Heart left ventricle (tissue), 13 donors: ENCODE data around the gene NPS.

Experiments
- POLR2A ChIP-seq, 2 donors: fragments of 450-650 bp; IDR thresholded peaks; one replicate each; pipeline ENCODE4 v1.6.1; 2017; ENCODE audit warnings: antibody characterized with exemption in 2 of 2, mild to moderate bottlenecking in 2 of 2, moderate library complexity in 2 of 2
- TF ChIP-seq, protein P1 (sequence below), 12 donors: fragments of 200-600 bp; sonication (generic) in 4 of 12; IDR thresholded peaks; one replicate each; pipeline versions ENCODE4 v1.5.0 to v1.8.0; 2018 to 2022; ENCODE audit warnings: antibody characterized with exemption in 12 of 12, mild to moderate bottlenecking in 5 of 12
- donor health status: ischemic (EF 13 %, LVEDD 7.1; RV severe dilation, severe dysfunction).
- donor health status: DM: no; HTN: yes; CAD: no.
- donor health status: DM: no; HTN: no; CAD: no.
- donor health status: ischemic (EF 25% LVEDD 6.9; RV normal size, moderate dysfunction).
- donor health status: ischemic (EF 25% LVEDD 5.7; RV mildly dilated, moderate dysfunction).
- donor health status: ischemic (EF 35%, LVEDD 5.7; RV mildly dilated, moderate dysfunction).
- donor health status: nonischemic (EF 11% LVEDD 7.7; RV severe dilation, severe dysfunction).
- donor health status: DM: yes; HTN: yes; CAD: no.
- donor health status: PGD.
- donor health status: ischemic (EF 29% LVEDD 5.4; RV normal size, mild dysfunction).
- donor health status: nonischemic (EF 23%, LVEDD 6.1; RV moderate dilation, normal function).

DNA sequence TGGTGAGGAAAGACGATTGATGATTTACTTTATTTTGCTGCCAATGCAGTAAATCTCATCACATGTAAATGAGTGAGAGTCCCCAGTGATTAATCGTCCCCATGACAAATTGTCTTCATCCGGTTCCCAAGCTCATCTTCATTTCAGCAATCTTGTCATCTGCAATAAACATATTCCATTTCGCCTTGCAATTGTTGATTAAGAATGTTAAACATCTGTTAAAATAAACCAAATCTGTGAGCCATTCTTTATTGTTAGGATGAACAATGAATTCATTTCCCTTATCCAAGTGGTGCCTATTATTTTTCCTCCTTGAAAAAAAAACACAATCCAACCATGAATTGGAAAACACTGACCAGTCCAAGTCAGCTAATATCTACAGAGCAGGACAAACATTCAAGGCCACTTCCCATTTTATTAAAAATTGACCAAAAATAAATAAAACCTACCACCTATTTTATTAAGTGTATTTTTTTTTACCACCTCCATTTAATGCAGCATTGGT, 36.5 kb downstream of the NPS start:
- TF ChIP-seq, protein P1, sequence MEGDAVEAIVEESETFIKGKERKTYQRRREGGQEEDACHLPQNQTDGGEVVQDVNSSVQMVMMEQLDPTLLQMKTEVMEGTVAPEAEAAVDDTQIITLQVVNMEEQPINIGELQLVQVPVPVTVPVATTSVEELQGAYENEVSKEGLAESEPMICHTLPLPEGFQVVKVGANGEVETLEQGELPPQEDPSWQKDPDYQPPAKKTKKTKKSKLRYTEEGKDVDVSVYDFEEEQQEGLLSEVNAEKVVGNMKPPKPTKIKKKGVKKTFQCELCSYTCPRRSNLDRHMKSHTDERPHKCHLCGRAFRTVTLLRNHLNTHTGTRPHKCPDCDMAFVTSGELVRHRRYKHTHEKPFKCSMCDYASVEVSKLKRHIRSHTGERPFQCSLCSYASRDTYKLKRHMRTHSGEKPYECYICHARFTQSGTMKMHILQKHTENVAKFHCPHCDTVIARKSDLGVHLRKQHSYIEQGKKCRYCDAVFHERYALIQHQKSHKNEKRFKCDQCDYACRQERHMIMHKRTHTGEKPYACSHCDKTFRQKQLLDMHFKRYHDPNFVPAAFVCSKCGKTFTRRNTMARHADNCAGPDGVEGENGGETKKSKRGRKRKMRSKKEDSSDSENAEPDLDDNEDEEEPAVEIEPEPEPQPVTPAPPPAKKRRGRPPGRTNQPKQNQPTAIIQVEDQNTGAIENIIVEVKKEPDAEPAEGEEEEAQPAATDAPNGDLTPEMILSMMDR (IDR thresholded peaks at IDR 0.05): no peak
- TF ChIP-seq POLR2A (IDR thresholded peaks at IDR 0.05): no peak
